Transverse colon (tissue), 4 donors: ENCODE data around the gene CRACDL. TPM values are rescaled to one million over a fixed set of nuclear protein-coding genes. Genes with fewer than 3 reads are reported as not detected.

Experiments
- DNase-seq: peaks from one replicate; pipeline ENCODE4 v3.0.0-alpha.2; 2019
- H3K27ac ChIP-seq, 4 donors: fragments of 200-600 bp; sonication (generic); 2 replicates each; pipeline ENCODE4 v1.5.1; 2016 to 2018; ENCODE audit warnings: inconsistent platforms in 4 of 4
- H3K27me3 ChIP-seq: fragments of 200-600 bp; sonication (generic); 2 replicates; pipeline ENCODE4 v1.5.1; 2017; ENCODE audit warnings: inconsistent platforms
- H3K36me3 ChIP-seq, 4 donors: fragments of 200-600 bp; sonication (generic); 2 replicates each; pipeline ENCODE4 v1.5.1; 2017 to 2019; ENCODE audit warnings: inconsistent platforms in 4 of 4
- H3K4me1 ChIP-seq, 4 donors: fragments of 200-600 bp; sonication (generic); 2 replicates each; pipeline ENCODE4 v1.5.1; 2017 to 2020; ENCODE audit warnings: inconsistent platforms in 4 of 4
- H3K4me3 ChIP-seq, 4 donors: fragments of 200-600 bp; sonication (generic); 1 replicate in 1 of 4; 2 replicates in 3 of 4; pipeline versions ENCODE4 v1.5.1 to v1.6.1; 2017 to 2019; ENCODE audit warnings: inconsistent platforms in 4 of 4
- H3K9me3 ChIP-seq, 2 donors: fragments of 200-600 bp; sonication (generic); 2 replicates each; pipeline ENCODE4 v1.5.1; 2017 to 2019; ENCODE audit warnings: inconsistent platforms in 2 of 2
- EP300 ChIP-seq: sonication (generic); formaldehyde crosslinking; IDR thresholded peaks from one replicate; pipeline ENCODE4 v1.6.1; 2017; ENCODE audit warnings: antibody characterized with exemption, low read depth
- POLR2A ChIP-seq: fragments of 450-650 bp; IDR thresholded peaks from one replicate; pipeline ENCODE4 v1.6.1; 2016; ENCODE audit warnings: antibody characterized with exemption, mild to moderate bottlenecking, moderate library complexity
- POLR2AphosphoS5 ChIP-seq, 3 donors: sonication (generic); formaldehyde crosslinking; IDR thresholded peaks; one replicate each; pipeline ENCODE4 v1.6.1; 2016; ENCODE audit warnings: antibody characterized with exemption in 3 of 3
- whole genome bisulfite sequencing, 2 donors: methylation state at CpG; one replicate each; pipeline ENCODE4 v1.1.5; 2018; ENCODE audit warnings: low coverage in 1 of 2; 5-methylcytosine and 5-hydroxymethylcytosine counted together
- in situ Hi-C, 4 donors: fragments of 200-750 bp; cut with MboI; loops; one replicate each; pipeline versions ENCODE4 v1.15.0 to v1.15.1; 2017; ENCODE audit warnings: low sequenced_read_pairs in 3 of 4, low pct_ligation_motif_present in 1 of 4, low pct_unique_long_range_greater_than_20kb in 1 of 4
- intact Hi-C: fragments of 100-400 bp; cut with DNase I; formaldehyde crosslinking; loops from one replicate; pipeline ENCODE4 v1.15.1; 2023; ENCODE audit warnings: low total_unique reads
- total RNA-seq, 4 donors: library from RNA; depleted of rRNA; stranded (reverse); fragments of >200 nt; gene quantifications; one replicate each; pipeline ENCODE4 v1.1.0, GENCODE V29; 2016
- TF ChIP-seq, protein P1 (sequence below), 5 experiments: fragments of 200-600 bp in 3 of 5; fragments of 450-650 bp in 2 of 5; sonication (generic) in 3 of 5; IDR thresholded peaks; 1 replicate in 2 of 5; 2 replicates in 3 of 5; pipeline ENCODE4 v1.5.1; 2016 to 2017; ENCODE audit warnings: antibody characterized with exemption in 5 of 5, inconsistent platforms in 3 of 5, mild to moderate bottlenecking in 2 of 5, moderate library complexity in 1 of 5

The CRACDL gene
- total RNA-seq, 4 donors from 2014 or later, result 15.1 to 21.3 (median 16.9) TPM

DNA sequence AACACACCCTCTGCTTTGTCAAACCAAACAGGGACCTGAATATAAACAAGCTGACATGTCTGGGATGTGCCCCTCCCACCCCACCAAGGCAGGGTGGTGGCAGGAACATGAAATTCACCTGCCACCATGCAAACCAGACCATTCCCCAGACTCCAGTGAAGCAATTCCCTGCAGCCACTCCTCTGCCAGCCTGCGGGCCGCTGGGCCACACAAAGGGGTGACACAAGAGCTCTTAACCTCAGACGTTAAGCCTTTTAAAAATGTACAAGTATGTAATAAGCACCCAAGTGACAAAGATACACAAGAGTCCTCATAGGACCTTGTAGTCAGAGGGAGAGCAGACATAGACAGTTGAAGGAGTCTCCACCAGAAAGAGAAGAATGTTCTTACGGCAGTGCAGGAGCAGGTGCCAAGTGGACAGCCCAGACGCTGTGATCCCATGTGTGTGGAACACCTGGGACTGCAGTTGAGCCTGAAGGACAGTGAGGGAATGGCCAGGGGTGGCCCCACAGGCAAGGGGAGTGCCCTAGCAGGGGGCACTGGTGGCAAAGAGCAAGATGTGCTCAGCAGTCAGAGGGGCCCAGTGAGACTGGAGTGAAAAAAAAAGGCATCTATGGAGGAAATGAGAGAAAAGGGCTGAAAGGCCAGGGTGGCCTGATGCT, 36.9 kb downstream of the CRACDL start:
- TF ChIP-seq, protein P1, sequence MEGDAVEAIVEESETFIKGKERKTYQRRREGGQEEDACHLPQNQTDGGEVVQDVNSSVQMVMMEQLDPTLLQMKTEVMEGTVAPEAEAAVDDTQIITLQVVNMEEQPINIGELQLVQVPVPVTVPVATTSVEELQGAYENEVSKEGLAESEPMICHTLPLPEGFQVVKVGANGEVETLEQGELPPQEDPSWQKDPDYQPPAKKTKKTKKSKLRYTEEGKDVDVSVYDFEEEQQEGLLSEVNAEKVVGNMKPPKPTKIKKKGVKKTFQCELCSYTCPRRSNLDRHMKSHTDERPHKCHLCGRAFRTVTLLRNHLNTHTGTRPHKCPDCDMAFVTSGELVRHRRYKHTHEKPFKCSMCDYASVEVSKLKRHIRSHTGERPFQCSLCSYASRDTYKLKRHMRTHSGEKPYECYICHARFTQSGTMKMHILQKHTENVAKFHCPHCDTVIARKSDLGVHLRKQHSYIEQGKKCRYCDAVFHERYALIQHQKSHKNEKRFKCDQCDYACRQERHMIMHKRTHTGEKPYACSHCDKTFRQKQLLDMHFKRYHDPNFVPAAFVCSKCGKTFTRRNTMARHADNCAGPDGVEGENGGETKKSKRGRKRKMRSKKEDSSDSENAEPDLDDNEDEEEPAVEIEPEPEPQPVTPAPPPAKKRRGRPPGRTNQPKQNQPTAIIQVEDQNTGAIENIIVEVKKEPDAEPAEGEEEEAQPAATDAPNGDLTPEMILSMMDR (IDR thresholded peaks at IDR 0.05), result no peak
- no peak for TF ChIP-seq EP300
- no peak for TF ChIP-seq POLR2AphosphoS5 (IDR thresholded peaks at IDR 0.05)
- TF ChIP-seq POLR2A, result no peak
- no peaks in the 10 kb centered on the region for H3K4me1 ChIP-seq
- H3K27me3 ChIP-seq, result no peaks in the 10 kb centered on the region
- no peak overlapping the region for H3K27ac ChIP-seq
- no peak overlapping the region for H3K4me3 ChIP-seq
- DNase-seq, result no peak
- H3K36me3 ChIP-seq, result no peaks in the 10 kb centered on the region
- no peaks in the 10 kb centered on the region for H3K9me3 ChIP-seq
- in situ Hi-C loops (no loop called here), intact Hi-C loops (no loop called here)
- WGBS, 2 donors, result 89 to 100% methylated on average over 2 to 5 of the region's 5 CpGs

DNA sequence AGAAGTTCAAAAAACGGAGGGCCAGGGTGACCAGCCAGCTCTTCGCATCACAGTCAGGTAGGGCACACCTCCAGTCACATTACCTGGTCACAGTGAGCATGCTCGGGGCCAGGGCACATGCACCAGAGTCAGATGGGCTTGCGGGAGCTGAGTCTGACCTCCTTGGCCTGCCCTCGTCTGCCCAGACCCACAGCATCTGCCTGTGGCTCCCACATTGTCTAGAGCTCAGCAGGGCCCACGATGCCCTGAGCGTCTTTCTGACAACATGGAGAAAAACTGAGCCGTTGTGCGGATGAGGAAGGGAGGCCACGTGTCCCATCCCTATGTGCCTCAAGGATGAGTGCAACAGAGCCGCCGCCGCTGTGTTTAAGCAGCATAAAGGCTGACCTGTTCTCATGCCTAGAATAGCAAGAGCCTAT, 37.6 kb downstream of the CRACDL start:
- in situ Hi-C loops, result no loop called here
- intact Hi-C loops, result no loop called here
- Histone ChIP-seq H3K4me3 (no peak overlapping the region), H3K36me3 (no peaks in the 10 kb centered on the region), H3K27me3 (no peaks in the 10 kb centered on the region), H3K4me1 (no peaks in the 10 kb centered on the region), H3K27ac (no peak overlapping the region), H3K9me3 (no peaks in the 10 kb centered on the region)
- no peak for DNase-seq
- TF ChIP-seq, protein P1 (IDR thresholded peaks at IDR 0.05), result no peak
- TF ChIP-seq EP300 (no peak), POLR2A (no peak), POLR2AphosphoS5 (IDR thresholded peaks at IDR 0.05) (no peak)
- 81 to 91% methylated on average over 3 to 13 of the region's 13 CpGs for WGBS, 2 donors

DNA sequence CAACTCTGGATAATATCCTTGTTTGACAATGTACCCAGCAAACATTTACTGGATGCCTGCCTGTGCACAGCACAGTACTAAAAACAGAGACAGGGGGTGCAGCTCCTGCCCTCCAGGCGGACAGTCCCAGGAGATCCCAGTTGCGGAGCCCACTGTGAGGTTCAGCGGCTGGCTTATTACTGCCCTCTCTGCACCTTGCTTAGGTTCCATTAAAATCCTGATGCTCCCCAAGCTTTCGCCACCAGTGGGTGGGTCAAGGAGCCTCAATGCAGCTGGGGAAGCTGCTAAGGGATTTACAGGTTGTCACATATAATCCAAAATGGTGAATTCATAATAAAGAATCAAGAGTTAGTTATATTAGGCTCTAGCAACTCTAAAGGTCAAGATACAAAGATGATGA, 38.3 kb downstream of the CRACDL start:
- Histone ChIP-seq H3K27ac (no peak overlapping the region), H3K27me3 (no peaks in the 10 kb centered on the region), H3K4me3 (no peak overlapping the region), H3K4me1 (no peaks in the 10 kb centered on the region), H3K9me3 (no peaks in the 10 kb centered on the region), H3K36me3 (no peaks in the 10 kb centered on the region)
- intact Hi-C loops, result no loop called here
- TF ChIP-seq EP300 (no peak), POLR2A (no peak), POLR2AphosphoS5 (IDR thresholded peaks at IDR 0.05) (no peak)
- TF ChIP-seq, protein P1 (IDR thresholded peaks at IDR 0.05), result no peak
- 88 to 100% methylated on average over 2 to 4 of the region's 4 CpGs for WGBS, 2 donors
- DNase-seq, result no peak
- in situ Hi-C loops, result no loop called here

DNA sequence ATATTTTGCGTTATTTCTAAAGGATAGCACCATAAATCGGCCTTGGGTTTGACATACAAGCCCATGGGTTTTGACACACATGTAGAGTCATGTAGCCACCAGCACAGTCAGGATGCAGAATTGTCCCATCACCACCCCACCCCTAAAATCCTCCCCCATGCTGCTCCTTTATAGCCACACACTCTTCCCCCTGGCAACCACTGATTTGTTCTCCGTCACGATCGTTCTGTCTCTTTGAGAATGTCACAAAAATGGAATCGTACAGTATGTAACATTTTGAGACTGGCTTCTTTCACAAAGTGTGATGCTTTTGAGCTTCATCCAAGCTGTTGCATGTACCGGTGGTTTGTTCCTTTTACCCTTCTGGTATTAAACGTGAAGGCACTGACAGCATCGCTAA, 39.1 kb downstream of the CRACDL start:
- Histone ChIP-seq H3K4me3 (no peak overlapping the region), H3K36me3 (no peaks in the 10 kb centered on the region), H3K27ac (no peak overlapping the region), H3K9me3 (no peaks in the 10 kb centered on the region), H3K4me1 (no peaks in the 10 kb centered on the region), H3K27me3 (no peaks in the 10 kb centered on the region)
- intact Hi-C loops (no loop called here), in situ Hi-C loops (no loop called here)
- TF ChIP-seq EP300, result no peak
- 93 to 95% methylated on average over 8 to 9 of the region's 9 CpGs for WGBS, 2 donors
- no peak for DNase-seq

DNA sequence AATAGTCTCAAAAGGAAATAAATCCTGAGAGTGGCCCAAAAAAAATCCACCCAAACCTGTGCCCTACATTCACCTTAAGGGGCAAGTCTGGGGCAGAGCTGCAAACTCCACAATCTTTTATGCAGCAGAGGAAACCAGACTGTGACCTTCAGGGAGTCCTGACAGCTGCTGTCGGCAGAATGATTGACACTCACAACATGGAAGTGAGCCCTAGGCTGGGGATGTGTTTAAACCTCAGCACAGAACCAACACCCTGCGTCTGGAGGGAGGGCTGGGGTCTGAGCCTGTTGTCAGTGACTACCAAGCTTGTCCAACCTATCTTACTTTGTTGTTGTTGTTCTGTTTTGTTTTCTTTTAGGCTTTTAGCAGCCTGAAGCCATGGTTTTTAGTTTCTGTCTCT, 39.6 kb downstream of the CRACDL start:
- Histone ChIP-seq H3K9me3 (no peaks in the 10 kb centered on the region), H3K27me3 (no peaks in the 10 kb centered on the region), H3K27ac (no peak overlapping the region), H3K4me1 (no peaks in the 10 kb centered on the region), H3K36me3 (no peaks in the 10 kb centered on the region), H3K4me3 (no peak overlapping the region)
- DNase-seq, result no peak
- 53% methylated on average over 2 of the region's 2 CpGs; no CpG with 5 or more reads in 1 of the 2 donors for whole genome bisulfite sequencing, 2 donors
- intact Hi-C loops, result no loop called here
- in situ Hi-C loops, result no loop called here
- TF ChIP-seq POLR2AphosphoS5 (IDR thresholded peaks at IDR 0.05) (no peak), POLR2A (no peak), EP300 (no peak)
- TF ChIP-seq, protein P1 (IDR thresholded peaks at IDR 0.05), result no peak
